Measurements from ENCODE around the gene CCDC154. TPM values are rescaled to one million over a fixed set of nuclear protein-coding genes. Genes with fewer than 3 reads are reported as not detected.
"Not testable (repeated sequence)": the region's sequence is repeated elsewhere in the genome, so short reads cannot be mapped to it uniquely, and the experiment has no call there.

Gene CCDC154
- 3.6 TPM for total RNA-seq

GRCh38 chr16:1443980-1444729, at the start of gene CCDC154:
Gene CCDC154 (minus strand): TSS chr16:1444556. CDS start chr16:1444322, 234 bp downstream.
- no peak for DNase-seq (ENCODE audit: low spot score)

- no peak for DNase-seq (ENCODE audit: low spot score)
These were observed 49.4 kb upstream of the CCDC154 start for GRCh38 chr16:1493746-1494094.

- DNase-seq (ENCODE audit: low spot score): peak; percentile 75
These were observed 48.8 kb upstream of the CCDC154 start, which contains the start of gene TELO2 for GRCh38 chr16:1492923-1493745. Gene TELO2 (plus strand): TSS chr16:1493360. CDS start chr16:1494282, 922 bp downstream.

- DNase-seq (ENCODE audit: low spot score): no peak
These were observed 47.9 kb upstream of the CCDC154 start for GRCh38 chr16:1492082-1492922.

GRCh38 chr16:1491327-1491726, 47.0 kb upstream of the CCDC154 start:
- no peak for DNase-seq (ENCODE audit: low spot score)

GRCh38 chr16:1489077-1489476, 44.7 kb upstream of the CCDC154 start:
- DNase-seq (ENCODE audit: low spot score): no peak

GRCh38 chr16:1488619-1489018, 44.3 kb upstream of the CCDC154 start, which contains the start of gene PTX4:
Gene PTX4 (minus strand): TSS chr16:1488944. CDS start chr16:1488909, 35 bp downstream.
- DNase-seq (ENCODE audit: low spot score): no peak

GRCh38 chr16:1488054-1488601, 43.8 kb upstream of the CCDC154 start:
- DNase-seq (ENCODE audit: low spot score): no peak

- DNase-seq (ENCODE audit: low spot score): no peak
These were observed 43.2 kb upstream of the CCDC154 start for GRCh38 chr16:1487395-1488053.

- DNase-seq (ENCODE audit: low spot score): no peak
These were observed 42.4 kb upstream of the CCDC154 start for GRCh38 chr16:1486551-1487390.

GRCh38 chr16:1485847-1486496, 41.6 kb upstream of the CCDC154 start:
- no peak for DNase-seq (ENCODE audit: low spot score)

- no peak for DNase-seq (ENCODE audit: low spot score)
These were observed 37.8 kb upstream of the CCDC154 start for GRCh38 chr16:1481906-1482835.

GRCh38 chr16:1478937-1479336, 34.6 kb upstream of the CCDC154 start:
- DNase-seq (ENCODE audit: low spot score): not testable (repeated sequence)

- DNase-seq (ENCODE audit: low spot score): no peak
These were observed 32.7 kb upstream of the CCDC154 start for GRCh38 chr16:1477033-1477432.

- no peak for DNase-seq (ENCODE audit: low spot score)
These were observed 31.3 kb upstream of the CCDC154 start for GRCh38 chr16:1475552-1476114.

GRCh38 chr16:1474796-1475551, 30.6 kb upstream of the CCDC154 start, which contains the start of gene CLCN7:
Gene CLCN7 (minus strand): TSS chr16:1475028. CDS start chr16:1474974, 54 bp downstream.
- DNase-seq (ENCODE audit: low spot score): peak; percentile 93
